Spleen (tissue), 11 donors: Measurements from ENCODE around the gene CAMK1D. TPM values are rescaled to one million over a fixed set of nuclear protein-coding genes. Genes with fewer than 3 reads are reported as not detected.

Experiments used
- DNase-seq: peaks from one replicate; pipeline ENCODE4 v3.0.0-alpha.2; 2020
- H3K27ac ChIP-seq, 8 donors: fragments of 200-600 bp; sonication (generic) in 7 of 8; 1 replicate in 4 of 8; 2 replicates in 4 of 8; pipeline versions ENCODE4 v1.5.0 to v1.8.0; 2016 to 2021; ENCODE audit warnings: inconsistent platforms in 4 of 8, mild to moderate bottlenecking in 4 of 8, moderate library complexity in 1 of 8
- H3K27me3 ChIP-seq, 7 donors: fragments of 200-600 bp; sonication (generic) in 6 of 7; replicated peaks in 1 of 7; 1 replicate in 4 of 7; 2 replicates in 3 of 7; pipeline versions ENCODE4 v1.5.0 to v1.8.0; 2016 to 2021; ENCODE audit warnings: inconsistent platforms in 3 of 7, mild to moderate bottlenecking in 1 of 7
- H3K36me3 ChIP-seq, 6 donors: fragments of 200-600 bp; sonication (generic) in 5 of 6; 1 replicate in 4 of 6; 2 replicates in 2 of 6; pipeline versions ENCODE4 v1.5.0 to v1.8.0; 2016 to 2021; ENCODE audit warnings: inconsistent platforms in 2 of 6
- H3K4me1 ChIP-seq, 6 donors: fragments of 200-600 bp; sonication (generic) in 5 of 6; 1 replicate in 3 of 6; 2 replicates in 3 of 6; pipeline versions ENCODE4 v1.5.0 to v1.8.0; 2016 to 2021; ENCODE audit warnings: inconsistent platforms in 3 of 6
- H3K4me3 ChIP-seq, 8 donors: fragments of 200-600 bp; sonication (generic) in 7 of 8; 1 replicate in 4 of 8; 2 replicates in 4 of 8; pipeline versions ENCODE4 v1.5.0 to v1.8.0; 2016 to 2021; ENCODE audit warnings: inconsistent platforms in 4 of 8, mild to moderate bottlenecking in 4 of 8, moderate library complexity in 2 of 8
- H3K9me3 ChIP-seq, 8 donors: fragments of 200-600 bp; sonication (generic) in 7 of 8; 1 replicate in 4 of 8; 2 replicates in 4 of 8; pipeline versions ENCODE4 v1.5.0 to v1.8.0; 2016 to 2021; ENCODE audit warnings: inconsistent platforms in 4 of 8
- CTCF ChIP-seq, 11 experiments: fragments of 200-600 bp in 7 of 11; fragments of 450-650 bp in 4 of 11; sonication (generic) in 4 of 11; IDR thresholded peaks in 8 of 11; conservative IDR thresholded peaks in 3 of 11; 1 replicate in 7 of 11; 2 replicates in 4 of 11; pipeline versions ENCODE4 v1.4.0 to v1.8.0; 2016 to 2021; ENCODE audit warnings: antibody characterized with exemption in 11 of 11, inconsistent platforms in 4 of 11, mild to moderate bottlenecking in 1 of 11
- POLR2A ChIP-seq, 3 donors: fragments of 450-650 bp; IDR thresholded peaks; one replicate each; pipeline ENCODE4 v1.5.1; 2017; ENCODE audit warnings: antibody characterized with exemption in 3 of 3, mild to moderate bottlenecking in 1 of 3
- POLR2AphosphoS5 ChIP-seq, 3 donors: sonication (generic); formaldehyde crosslinking; IDR thresholded peaks; one replicate each; pipeline ENCODE4 v1.5.1; 2017; ENCODE audit warnings: antibody characterized with exemption in 3 of 3
- WGBS, 5 donors: extraction: QIAGEN DNeasy Blood & Tissue Kit in 3 of 5; methylation state at CpG; one replicate each; pipeline versions ENCODE4 v1.1.5 to v1.1.7; 2013 to 2018; 5-methylcytosine and 5-hydroxymethylcytosine counted together
- intact Hi-C: fragments of 100-400 bp; cut with DNase I; formaldehyde crosslinking; loops from one replicate; pipeline ENCODE4 v1.15.0; 2023; ENCODE audit warnings: low total_unique reads
- polyA plus RNA-seq, 3 donors: library from polyadenylated mRNA; stranded (reverse); fragments of 200-250 nt; gene quantifications; one replicate each; pipeline ENCODE4 v1.2.1, GENCODE V29; 2013
- total RNA-seq, 7 donors: library from RNA; depleted of rRNA in 3 of 7; stranded (reverse); fragments of >200 nt in 3 of 7; fragmentation: NEBNext Ultra II Directional in 4 of 7; extraction: Animal tissue kit (Norgen Biotek cat#: 25700) in 4 of 7; gene quantifications; one replicate each; pipeline versions ENCODE4 v1.1.0 to v1.2.1, GENCODE V29; 2016 to 2021
- donor health status: healthy with polysubstance abuse.
- donor health status: DM: no; HTN: no; CAD: no; lungs with moderate emphysema.
- donor health status: DM: no; HTN: no; CAD: no.
- donor health status: Bipolar disorder and iron deficiency.
- donor health status: healthy.
- donor health status: DM: no; HTN: no; CAD: no.
- donor health status: DM: yes; HTN: yes; CAD: no.

The CAMK1D gene
- total and polyA plus RNA-seq, 10 donors = 6.8 to 34.5 (median 20.0) TPM

DNA sequence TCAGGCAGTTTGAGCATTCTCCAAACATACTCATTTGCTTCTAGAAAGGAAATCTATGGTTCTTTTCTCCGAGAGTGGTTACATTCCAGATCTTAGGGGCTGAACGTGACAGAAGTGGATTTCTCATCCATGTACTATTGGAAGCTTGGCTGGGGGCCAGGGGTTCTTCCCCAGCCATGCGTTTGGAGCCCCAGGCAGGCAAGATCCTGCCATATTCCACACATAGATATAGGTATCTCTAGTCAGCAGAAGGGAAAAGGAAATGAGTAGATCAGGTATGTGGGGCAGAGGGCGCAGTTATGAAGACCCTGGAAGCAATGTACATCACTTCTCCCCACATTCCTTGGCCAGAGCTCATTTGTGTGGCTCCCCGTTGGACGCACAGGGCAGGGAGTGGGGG, 352.3 kb downstream of the CAMK1D start:
- DNase-seq = no peak
- Histone ChIP-seq H3K9me3 (no peaks in the 10 kb centered on the region), H3K36me3 (no peaks in the 10 kb centered on the region), H3K27ac (no peak overlapping the region), H3K4me3 (no peak overlapping the region), H3K27me3 (no peaks in the 10 kb centered on the region), H3K4me1 (peaks cover 0 to 47% (median 4%) of the 10 kb centered on the region in 6 donors)
- intact Hi-C loops = no loop called here
- TF ChIP-seq POLR2A (IDR thresholded peaks at IDR 0.05) = no peak
- TF ChIP-seq POLR2AphosphoS5 (IDR thresholded peaks at IDR 0.05) = no peak
- TF ChIP-seq CTCF (IDR thresholded peaks at IDR 0.05 in 8 of 11, conservative IDR thresholded peaks at IDR 0.05 in 3 of 11) = no peak
- WGBS, 5 donors = 58 to 71% (median 68%) methylated on average over 6 of the region's 6 CpGs

DNA sequence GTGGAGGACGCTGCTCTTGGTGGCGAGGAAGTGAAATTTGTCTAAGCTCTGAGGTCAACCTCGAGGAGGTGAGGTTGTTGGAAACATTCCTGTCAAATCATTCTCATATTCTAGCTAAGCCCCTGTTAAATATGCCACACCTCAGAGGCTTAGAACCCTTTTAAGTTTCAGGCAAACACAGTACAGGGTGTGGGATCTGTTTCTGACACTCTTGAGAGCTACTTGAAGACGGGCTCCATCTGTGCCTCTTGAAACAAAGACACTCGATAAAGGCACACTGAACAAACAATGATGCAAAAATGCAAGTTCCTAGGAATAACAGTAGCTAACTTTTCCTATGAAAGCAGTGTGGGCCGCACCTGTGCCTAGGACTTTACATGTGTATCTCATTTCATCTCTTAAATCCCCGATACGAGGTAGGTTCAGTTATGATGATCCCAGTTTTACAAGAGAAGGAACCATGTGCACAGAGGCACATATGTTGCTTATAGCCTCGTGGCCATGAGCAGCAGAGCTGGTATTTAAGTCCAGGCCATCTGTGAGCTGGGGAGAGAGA, 352.9 kb downstream of the CAMK1D start:
- WGBS, 5 donors = 83 to 89% (median 88%) methylated on average over 9 of the region's 9 CpGs
- Histone ChIP-seq H3K9me3 (no peaks in the 10 kb centered on the region), H3K4me3 (no peak overlapping the region), H3K27ac (no peak overlapping the region), H3K4me1 (peaks cover 3 to 52% (median 10%) of the 10 kb centered on the region in 6 donors), H3K36me3 (no peaks in the 10 kb centered on the region), H3K27me3 (no peaks in the 10 kb centered on the region)
- no peak for DNase-seq
- TF ChIP-seq POLR2A (IDR thresholded peaks at IDR 0.05) = no peak
- TF ChIP-seq CTCF (IDR thresholded peaks at IDR 0.05 in 8 of 11, conservative IDR thresholded peaks at IDR 0.05 in 3 of 11) = no peak
- no peak for TF ChIP-seq POLR2AphosphoS5 (IDR thresholded peaks at IDR 0.05)
- intact Hi-C loops = no loop called here

- no peak overlapping the region for H3K27ac ChIP-seq
Measured at GRCh38 chr10:12703126-12703525, 353.8 kb downstream of the CAMK1D start.

GRCh38 chr10:12703813-12704212, 354.5 kb downstream of the CAMK1D start:
- H3K36me3 ChIP-seq = no peaks in the 10 kb centered on the region
- WGBS, 5 donors = 72 to 85% (median 80%) methylated on average over 6 of the region's 6 CpGs
- no peak for TF ChIP-seq CTCF (IDR thresholded peaks at IDR 0.05 in 8 of 11, conservative IDR thresholded peaks at IDR 0.05 in 3 of 11)
- no peak for TF ChIP-seq POLR2AphosphoS5 (IDR thresholded peaks at IDR 0.05)
- no peak for TF ChIP-seq POLR2A (IDR thresholded peaks at IDR 0.05)
- peak overlapping the region in 1 of 8 donors; percentile 6 for H3K27ac ChIP-seq
- H3K9me3 ChIP-seq = no peaks in the 10 kb centered on the region
- no peak overlapping the region for H3K4me3 ChIP-seq
- H3K4me1 ChIP-seq = peaks cover 8 to 59% (median 22%) of the 10 kb centered on the region in 6 donors
- intact Hi-C loops = no loop called here
- H3K27me3 ChIP-seq = no peaks in the 10 kb centered on the region
- no peak for DNase-seq

More at GRCh38 chr10:12703126-12703525, 353.8 kb downstream of the CAMK1D start:
- intact Hi-C loops = no loop called here
- peaks cover 7 to 56% (median 18%) of the 10 kb centered on the region in 6 donors for H3K4me1 ChIP-seq
- no peaks in the 10 kb centered on the region for H3K27me3 ChIP-seq
- WGBS, 5 donors = 93 to 97% (median 95%) methylated on average over 6 of the region's 6 CpGs
- no peak for TF ChIP-seq POLR2AphosphoS5 (IDR thresholded peaks at IDR 0.05)
- TF ChIP-seq POLR2A (IDR thresholded peaks at IDR 0.05) = no peak
- no peaks in the 10 kb centered on the region for H3K9me3 ChIP-seq
- DNase-seq = no peak
- H3K4me3 ChIP-seq = no peak overlapping the region
- no peaks in the 10 kb centered on the region for H3K36me3 ChIP-seq
